SKM-1 treated with dmso at 0.1 percent for 144 hours (cell line): Measurements from ENCODE around the gene NFIC.
"Not testable (repeated sequence)": the region's sequence is repeated elsewhere in the genome, so short reads cannot be mapped to it uniquely, and the experiment has no call there.

Experiments
- DNase-seq: peaks from one replicate; lab custom pipeline; 2025; ENCODE audit not compliant: unreplicated experiment; lab: John Stamatoyannopoulos, UW

NFIC gene

DNA sequence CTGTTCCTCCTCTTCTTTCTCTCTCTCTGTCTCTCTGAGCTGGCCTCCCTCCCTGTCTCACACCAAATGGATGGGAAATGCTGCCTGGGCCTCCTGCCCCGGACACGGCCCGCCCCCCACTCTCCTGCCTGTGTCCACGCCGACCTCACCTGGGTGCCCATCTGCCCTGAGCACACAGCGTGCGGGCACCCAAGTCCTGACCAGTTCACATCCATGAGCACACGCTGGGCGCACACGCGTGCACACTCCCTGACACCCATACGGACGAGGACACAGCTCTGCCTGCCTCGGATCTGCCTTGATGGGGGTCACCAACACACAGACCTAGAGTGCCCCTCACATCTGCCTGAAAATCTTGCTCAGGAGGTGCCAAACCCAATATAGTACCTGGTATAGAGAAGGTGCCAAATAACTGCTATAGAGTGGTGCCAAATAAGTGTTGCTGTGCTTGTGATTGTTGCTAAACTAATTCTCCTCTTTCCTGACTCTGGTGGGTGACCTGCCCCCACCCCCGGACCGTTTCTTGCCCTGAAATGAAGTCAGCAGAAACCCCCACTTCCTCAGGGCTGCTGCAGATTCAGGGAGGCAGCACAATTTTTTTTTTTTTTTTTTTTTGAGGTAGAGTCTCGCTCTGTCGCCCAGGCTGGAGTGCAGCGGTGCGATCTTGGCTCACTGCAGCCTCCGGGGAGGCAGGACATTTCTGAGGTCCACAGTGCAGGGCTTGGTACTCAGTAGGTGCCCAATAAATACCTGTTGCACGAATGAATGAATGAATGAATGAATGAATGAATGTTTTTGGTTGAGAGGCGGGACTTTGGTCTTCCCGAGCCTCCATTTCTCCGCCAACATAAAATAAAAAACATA lies 4.6 kb downstream of the NFIC start:
- no peak for DNase-seq

DNA sequence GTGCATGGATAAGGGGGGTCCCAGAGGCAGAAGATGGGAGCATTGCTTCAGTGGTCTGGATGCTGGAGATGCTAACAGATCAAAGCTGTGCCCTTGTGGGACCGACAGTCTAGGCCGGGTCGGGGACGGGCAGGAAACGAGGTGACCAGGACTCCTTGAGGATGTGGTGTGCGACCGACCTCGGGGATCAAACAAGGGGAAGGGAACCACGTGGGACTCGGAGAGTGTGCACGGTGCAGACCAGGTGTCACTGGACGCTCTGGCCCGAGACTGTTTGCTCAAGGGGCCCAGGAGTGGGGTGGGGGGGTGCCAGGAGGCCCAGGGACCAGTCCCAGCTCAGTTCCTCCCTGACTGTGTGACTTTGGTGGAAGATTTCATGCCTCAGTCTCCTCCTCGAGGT lies 6.0 kb downstream of the NFIC start:
- no peak for DNase-seq

DNA sequence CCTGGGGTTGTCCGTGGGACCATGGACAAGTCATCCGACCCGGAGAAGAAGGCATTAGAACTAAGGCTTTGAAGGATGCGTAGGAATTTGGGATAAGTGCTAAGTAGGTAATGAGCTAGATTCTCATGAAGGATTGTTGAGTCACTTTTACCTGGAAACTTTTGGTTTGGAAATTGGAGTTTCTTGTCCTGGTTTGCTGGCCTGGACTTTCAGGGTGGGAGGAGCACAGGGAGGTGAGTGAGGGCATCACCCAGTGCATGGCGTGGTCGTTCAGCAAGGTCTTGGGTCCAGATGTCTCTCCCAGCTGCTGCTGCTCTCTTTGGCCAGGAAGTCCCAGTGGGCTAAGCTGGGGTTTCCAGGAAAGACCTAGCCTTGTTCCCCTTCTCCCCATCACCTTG lies 7.6 kb downstream of the NFIC start:
- DNase-seq = no peak

- no peak for DNase-seq
Measured at GRCh38 chr19:3374369-3375112, 8.2 kb downstream of the NFIC start.

GRCh38 chr19:3375221-3376090 lies 9.1 kb downstream of the NFIC start:
- DNase-seq = no peak

- DNase-seq = not testable (repeated sequence)
Measured at GRCh38 chr19:3376091-3376455, 9.7 kb downstream of the NFIC start.

- no peak for DNase-seq
Measured at GRCh38 chr19:3378352-3379150, 12.2 kb downstream of the NFIC start.

DNA sequence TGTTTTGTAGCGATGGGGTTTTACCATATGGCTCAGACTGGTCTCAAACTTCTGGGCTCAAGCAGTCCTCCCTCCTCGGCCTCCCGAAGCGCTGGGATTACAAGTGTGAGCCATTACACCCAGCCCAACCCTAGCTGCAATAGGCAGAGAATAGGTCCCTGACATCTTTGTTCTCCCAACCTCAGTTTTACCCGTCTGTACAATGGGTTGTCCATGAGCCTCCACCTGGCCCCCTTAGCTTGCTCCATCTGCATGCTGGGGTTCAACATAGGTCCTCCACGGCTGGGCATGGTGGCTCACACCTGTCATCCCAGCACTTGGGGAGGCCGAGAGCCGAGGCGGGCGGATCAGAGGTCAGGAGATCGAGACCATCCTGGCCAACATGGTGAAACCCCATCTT lies 14.4 kb downstream of the NFIC start:
- DNase-seq = no peak

DNA sequence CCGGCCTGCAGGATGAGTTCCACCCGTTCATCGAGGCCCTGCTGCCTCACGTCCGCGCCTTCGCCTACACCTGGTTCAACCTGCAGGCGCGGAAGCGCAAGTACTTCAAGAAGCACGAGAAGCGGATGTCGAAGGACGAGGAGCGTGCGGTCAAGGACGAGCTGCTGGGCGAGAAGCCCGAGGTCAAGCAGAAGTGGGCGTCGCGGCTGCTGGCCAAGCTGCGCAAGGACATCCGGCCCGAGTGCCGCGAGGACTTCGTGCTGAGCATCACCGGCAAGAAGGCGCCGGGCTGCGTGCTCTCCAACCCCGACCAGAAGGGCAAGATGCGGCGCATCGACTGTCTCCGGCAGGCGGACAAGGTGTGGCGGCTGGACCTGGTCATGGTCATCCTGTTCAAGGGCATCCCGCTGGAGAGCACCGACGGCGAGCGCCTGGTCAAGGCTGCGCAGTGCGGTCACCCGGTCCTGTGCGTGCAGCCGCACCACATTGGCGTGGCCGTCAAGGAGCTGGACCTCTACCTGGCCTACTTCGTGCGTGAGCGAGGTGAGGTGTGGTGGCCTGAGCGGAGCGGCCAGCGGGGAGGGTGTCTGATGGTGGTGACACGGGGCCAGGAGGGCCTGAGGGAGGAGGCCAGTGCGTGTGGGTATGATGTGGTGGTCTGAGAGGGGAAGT lies 15.5 kb downstream of the NFIC start:
- DNase-seq = no peak

- DNase-seq = no peak
Measured at GRCh38 chr19:3382460-3383100, 16.2 kb downstream of the NFIC start.

- no peak for DNase-seq
Measured at GRCh38 chr19:3383121-3383722, 16.8 kb downstream of the NFIC start.

DNA sequence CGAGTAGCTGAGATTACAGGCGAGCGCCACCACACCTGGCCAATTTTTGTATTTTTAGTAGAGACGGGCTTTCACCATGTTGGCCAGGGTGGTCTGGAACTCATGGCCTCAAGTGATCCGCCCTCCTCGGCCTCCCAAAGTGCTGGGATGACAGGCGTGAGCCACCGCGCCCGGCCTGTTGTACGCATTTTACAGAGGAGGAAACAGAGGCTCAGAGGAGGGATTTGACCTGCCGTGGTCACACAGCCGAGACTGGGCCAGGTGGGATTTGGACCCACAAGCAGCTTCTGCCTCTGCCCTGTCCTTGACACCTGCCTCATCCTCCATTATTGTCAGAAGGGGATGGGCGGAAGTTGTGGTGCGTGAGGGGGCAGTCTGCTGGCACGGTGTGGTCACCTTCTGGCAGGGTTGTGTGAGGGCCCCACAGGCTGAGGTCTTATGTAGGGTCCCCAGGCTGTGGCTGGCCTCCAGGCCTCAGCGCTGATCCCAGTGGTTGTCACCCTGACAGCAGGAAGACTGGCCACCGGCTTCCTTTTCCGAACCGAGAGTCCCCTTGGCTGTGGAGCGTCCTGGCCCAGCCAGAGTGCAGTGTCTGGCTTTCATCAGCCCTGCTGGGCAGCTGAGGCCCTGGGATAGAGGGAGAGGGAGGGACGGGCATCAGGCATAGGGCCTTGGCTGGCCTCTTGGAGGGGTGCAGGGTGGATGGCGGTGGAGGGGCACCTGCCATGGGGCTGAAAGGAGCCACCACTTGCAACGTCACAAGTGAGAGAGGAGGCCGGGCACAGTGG lies 20.3 kb downstream of the NFIC start:
- DNase-seq = no peak

DNA sequence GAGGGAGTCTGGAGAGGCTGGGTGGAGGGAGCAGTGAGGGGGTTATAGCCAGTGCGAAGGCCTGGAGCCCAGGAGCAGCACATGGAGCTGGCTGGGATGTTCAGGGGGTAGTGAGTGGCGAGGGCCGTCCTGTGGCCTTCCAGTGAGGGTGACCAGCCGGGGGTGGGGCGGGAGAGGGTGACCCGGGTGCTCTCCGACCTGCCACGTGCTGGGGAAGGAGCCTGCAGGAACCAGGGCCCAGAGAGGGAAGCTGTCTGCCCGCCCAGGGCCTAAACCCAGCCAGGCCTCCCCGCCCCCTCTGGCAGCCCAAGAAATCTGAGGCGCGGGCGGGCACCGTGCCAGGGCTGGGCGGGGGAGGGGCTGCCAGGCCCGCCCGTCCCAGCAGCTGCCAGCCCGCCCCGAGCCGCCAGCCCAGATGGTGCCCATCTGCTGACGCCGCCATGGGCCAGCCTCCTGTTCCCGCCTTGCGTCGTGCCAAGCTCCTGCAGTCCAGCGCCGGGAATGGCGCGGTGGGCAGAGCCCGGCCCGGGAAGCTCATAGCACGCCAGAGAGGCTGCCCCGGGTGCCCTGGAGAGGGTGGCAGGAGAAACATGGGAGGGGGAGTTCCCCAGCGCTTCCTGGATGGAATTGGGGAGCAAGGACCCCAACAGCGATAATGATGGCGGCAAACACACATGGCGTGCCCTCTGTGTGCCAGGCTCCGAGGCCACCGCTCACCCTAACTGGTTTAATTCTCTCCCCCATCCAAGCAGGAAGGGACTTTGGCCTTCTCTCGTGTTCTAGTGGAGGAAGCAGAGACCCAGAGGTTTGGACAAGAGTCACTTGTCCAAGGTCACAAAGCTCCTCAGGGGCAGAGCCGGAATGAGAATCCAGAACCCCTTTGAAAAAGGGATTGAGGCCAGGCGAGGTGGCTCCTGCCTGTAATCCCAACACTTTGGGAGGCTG lies 21.5 kb downstream of the NFIC start:
- no peak for DNase-seq

DNA sequence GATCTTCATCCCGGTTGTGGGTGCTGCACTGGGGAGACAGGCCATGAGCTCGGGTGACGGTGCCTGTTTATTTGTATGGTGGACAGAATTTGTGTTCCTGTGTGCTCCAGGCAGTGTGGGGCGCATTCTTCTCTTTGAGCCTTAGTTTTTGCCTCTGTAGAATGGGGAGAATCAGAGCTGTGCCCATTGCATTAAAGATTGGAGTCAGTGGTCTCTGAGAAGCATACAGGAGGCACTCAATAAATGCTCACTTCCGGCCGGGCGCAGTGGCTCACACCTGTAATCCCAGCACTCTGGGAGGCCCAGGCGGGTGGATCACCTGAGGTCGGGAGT lies 23.0 kb downstream of the NFIC start:
- DNase-seq = no peak

DNA sequence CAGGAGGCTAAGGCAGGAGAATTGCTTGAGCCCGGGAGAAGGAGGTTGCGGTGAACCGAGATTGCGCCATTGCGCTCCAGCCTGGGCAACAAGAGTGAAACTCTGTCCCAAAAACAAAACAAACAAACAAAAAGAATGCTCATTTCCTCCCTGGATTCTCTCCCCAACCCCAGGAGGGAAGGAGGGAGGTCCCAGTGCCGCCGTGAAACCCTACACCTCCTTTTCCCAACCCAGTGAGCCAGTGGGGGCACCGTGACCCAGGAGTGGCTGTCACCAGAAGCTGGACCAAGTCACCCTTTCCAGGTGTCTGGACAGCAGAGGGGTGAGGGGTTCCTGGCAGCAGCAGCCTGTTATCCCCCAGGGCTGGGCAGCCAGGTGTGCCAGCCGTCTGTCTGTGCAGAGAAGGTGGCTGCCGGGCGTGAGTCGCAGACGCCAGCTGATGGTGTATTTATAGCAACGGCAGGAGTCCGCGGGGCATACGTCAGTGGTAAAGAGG lies 23.5 kb downstream of the NFIC start:
- DNase-seq = no peak

GRCh38 chr19:3391911-3392310 lies 25.5 kb downstream of the NFIC start:
- not testable (repeated sequence) for DNase-seq

GRCh38 chr19:3392480-3392879 lies 26.1 kb downstream of the NFIC start:
- DNase-seq = no peak
